Measurements from ENCODE around the gene ZNF681. TPM values are rescaled to one million over a fixed set of nuclear protein-coding genes. Genes with fewer than 3 reads are reported as not detected.
A peak's percentile ranks its signal among the peaks of the same experiment; 100 is the strongest.
"Not testable (repeated sequence)": the region's sequence is repeated elsewhere in the genome, so short reads cannot be mapped to it uniquely, and the experiment has no call there.

ZNF681 gene
- polyA plus RNA-seq, 1 of the 3 experiments (the other 2 are of a cell fraction): 0.38 TPM

- CTCF ChIA-PET: no interaction called here
- H3K9ac ChIP-seq: no peak overlapping the region
- POLR2A ChIA-PET: interaction anchor here (1.3 kb wide), 1 partner anchor 12 kb away, joined by 8 read pairs; the partner anchor contains the start of gene ZNF675
- H4K20me1 ChIP-seq (ENCODE audit: insufficient read depth): no peaks in the 10 kb centered on the region
- H2AFZ ChIP-seq (ENCODE audit: low read depth): no peak overlapping the region
- H3K4me2 ChIP-seq: no peak overlapping the region
- no peaks in the 10 kb centered on the region for H3K79me2 ChIP-seq (ENCODE audit: insufficient read depth)
- H3K9me3 ChIP-seq: no peaks in the 10 kb centered on the region
- no peak overlapping the region for H3K4me3 ChIP-seq (ENCODE audit: low read depth in 2 of 2, low read length in 1 of 2)
- no peak for TF ChIP-seq FOXM1 (IDR thresholded peaks at IDR 0.05; ENCODE audit: low read depth)
- TF ChIP-seq EP300 (IDR thresholded peaks at IDR 0.05; ENCODE audit: borderline replicate concordance in 1 of 2, low read depth in 1 of 2, low read length in 1 of 2): no peak
- no peak for TF ChIP-seq REST (IDR thresholded peaks at IDR 0.05; ENCODE audit: low read depth, low read length)
- no peak for TF ChIP-seq NRF1 (IDR thresholded peaks at IDR 0.05; ENCODE audit: low read depth, low read length)
- TF ChIP-seq TAF1 (IDR thresholded peaks at IDR 0.05; ENCODE audit: borderline replicate concordance, low read depth, low read length): no peak
- TF ChIP-seq RXRA (IDR thresholded peaks at IDR 0.05; ENCODE audit: borderline replicate concordance, low read depth): no peak
- TF ChIP-seq MXI1 (IDR thresholded peaks at IDR 0.05; ENCODE audit: low read depth, low read length): no peak
- TF ChIP-seq CHD2 (IDR thresholded peaks at IDR 0.05; ENCODE audit: low read length, partially characterized antibody): no peak
- TF ChIP-seq, protein P1, sequence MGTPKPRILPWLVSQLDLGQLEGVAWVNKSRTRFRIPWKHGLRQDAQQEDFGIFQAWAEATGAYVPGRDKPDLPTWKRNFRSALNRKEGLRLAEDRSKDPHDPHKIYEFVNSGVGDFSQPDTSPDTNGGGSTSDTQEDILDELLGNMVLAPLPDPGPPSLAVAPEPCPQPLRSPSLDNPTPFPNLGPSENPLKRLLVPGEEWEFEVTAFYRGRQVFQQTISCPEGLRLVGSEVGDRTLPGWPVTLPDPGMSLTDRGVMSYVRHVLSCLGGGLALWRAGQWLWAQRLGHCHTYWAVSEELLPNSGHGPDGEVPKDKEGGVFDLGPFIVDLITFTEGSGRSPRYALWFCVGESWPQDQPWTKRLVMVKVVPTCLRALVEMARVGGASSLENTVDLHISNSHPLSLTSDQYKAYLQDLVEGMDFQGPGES (IDR thresholded peaks at IDR 0.05; ENCODE audit: low read depth, low read length): no peak
- no peak for TF ChIP-seq NFIC (IDR thresholded peaks at IDR 0.05; ENCODE audit: borderline replicate concordance)
- no peak for TF ChIP-seq SIN3A (IDR thresholded peaks at IDR 0.05; ENCODE audit: borderline replicate concordance, low read depth, low read length)
- no peak for TF ChIP-seq SMC3 (IDR thresholded peaks at IDR 0.05; ENCODE audit: low read depth, low read length)
- H3K4me1 ChIP-seq (ENCODE audit: control insufficient read depth in 1 of 2, insufficient read depth in 2 of 2, low read depth in 1 of 2, low read length in 1 of 2): peaks cover 0 to 11% of the 10 kb centered on the region in 2 experiments; a peak in 1 of 4 replicates
- no peaks in the 10 kb centered on the region for H3F3A ChIP-seq (replicated peaks; ENCODE audit: insufficient read depth)
- H3K27ac ChIP-seq (ENCODE audit: low read depth in 2 of 2, low read length in 1 of 2): peak overlapping the region in 1 of 2 experiments; percentile 51; a peak in 1 of 4 replicates
- H3K36me3 ChIP-seq (replicated peaks in 1 of 2; ENCODE audit: control insufficient read depth in 1 of 2, insufficient read depth in 2 of 2, low read length in 1 of 2): no peaks in the 10 kb centered on the region
- no peaks in the 10 kb centered on the region for H3K27me3 ChIP-seq (ENCODE audit: insufficient read depth)
- WGBS (ENCODE audit: low lambda C conversion rate): 35% methylated on average over 6 of the region's 6 CpGs
- no peaks in the 10 kb centered on the region for H3K9me2 ChIP-seq
- peak; percentile 42 for DNase-seq
Measured at GRCh38 chr19:23698711-23699520, 59.8 kb downstream of the ZNF681 start.

GRCh38 chr19:23692937-23693336 is 65.8 kb downstream of the ZNF681 start:
- H3K9ac ChIP-seq; H2AFZ ChIP-seq (ENCODE audit: low read depth); H3K4me2 ChIP-seq; H4K20me1 ChIP-seq (ENCODE audit: insufficient read depth); H3K27ac ChIP-seq (ENCODE audit: low read depth in 2 of 2, low read length in 1 of 2); H3F3A ChIP-seq (replicated peaks; ENCODE audit: insufficient read depth); H3K9me3 ChIP-seq; H3K4me3 ChIP-seq (ENCODE audit: low read depth in 2 of 2, low read length in 1 of 2); CTCF ChIA-PET; H3K36me3 ChIP-seq (replicated peaks in 1 of 2; ENCODE audit: control insufficient read depth in 1 of 2, insufficient read depth in 2 of 2, low read length in 1 of 2); H3K27me3 ChIP-seq (ENCODE audit: insufficient read depth); H3K79me2 ChIP-seq (ENCODE audit: insufficient read depth); H3K4me1 ChIP-seq (ENCODE audit: control insufficient read depth in 1 of 2, insufficient read depth in 2 of 2, low read depth in 1 of 2, low read length in 1 of 2); H3K9me2 ChIP-seq; DNase-seq; POLR2A ChIA-PET: not testable (repeated sequence)
- WGBS (ENCODE audit: low lambda C conversion rate): 41% methylated on average over 7 of the region's 9 CpGs

Other genes starting within 250 kb of the ZNF681 start
- 1.8 and 3.1 TPM in 2 replicates for gene ZNF675, start 71.7 kb downstream of the ZNF681 start, polyA plus RNA-seq (2012; rRNA removed)
- gene ZNF726, start 156.0 kb upstream of the ZNF681 start, polyA plus RNA-seq (2012; rRNA removed): 3.4 and 4.3 TPM in 2 replicates

All from SK-N-SH (cell line).